HUES6 (cell line): Measurements from ENCODE around the gene HMSD.

Experiments
- H3K27ac ChIP-seq: 2 replicates; pipeline ENCODE4 v1.7.0; 2013; ENCODE audit warnings: low read depth, mild to moderate bottlenecking, low read length, inconsistent platforms
- H3K27me3 ChIP-seq: 2 replicates; pipeline ENCODE4 v1.6.1; 2013; ENCODE audit warnings: low read length; ENCODE audit not compliant: control insufficient read depth, insufficient read depth
- H3K36me3 ChIP-seq: 2 replicates; pipeline ENCODE4 v1.6.1; 2013; ENCODE audit warnings: low read length; ENCODE audit not compliant: control insufficient read depth, insufficient read depth
- H3K4me1 ChIP-seq: 2 replicates; pipeline ENCODE4 v1.6.1; 2013; ENCODE audit warnings: low read length; ENCODE audit not compliant: control insufficient read depth, insufficient read depth
- H3K4me3 ChIP-seq: 2 replicates; pipeline ENCODE4 v1.5.1; 2013; ENCODE audit warnings: low read depth, low read length
- H3K9ac ChIP-seq: one replicate; pipeline ENCODE4 v1.6.1; 2013; ENCODE audit warnings: mild to moderate bottlenecking, low read length
- H3K9me3 ChIP-seq: 2 replicates; pipeline ENCODE4 v1.6.1; 2013; ENCODE audit warnings: low read depth, low read length; ENCODE audit not compliant: control insufficient read depth, insufficient read depth

The HMSD gene

GRCh38 chr18:63994783-63995399, 45.8 kb downstream of the HMSD start:
- no peak overlapping the region for H3K4me3 ChIP-seq
- H3K9ac ChIP-seq = no peak overlapping the region

GRCh38 chr18:63997041-63997440, 47.9 kb downstream of the HMSD start:
- Histone ChIP-seq H3K27me3 (peaks cover 2% of the 10 kb centered on the region; the same call in 1 of the 2 replicates), H3K36me3 (no peaks in the 10 kb centered on the region), H3K27ac (no peak overlapping the region)

More at GRCh38 chr18:63994783-63995399, 45.8 kb downstream of the HMSD start:
- H3K27ac ChIP-seq = no peak overlapping the region
- H3K4me1 ChIP-seq = 0 out of 2 replicates have a peak, but pooled peaks cover 2% of the 10 kb centered on the region
- H3K27me3 ChIP-seq = no peaks in the 10 kb centered on the region
- peaks cover 13% of the 10 kb centered on the region for H3K9me3 ChIP-seq
- H3K36me3 ChIP-seq = no peaks in the 10 kb centered on the region

GRCh38 chr18:63997606-63998005, 48.5 kb downstream of the HMSD start:
- no peak overlapping the region for H3K27ac ChIP-seq
- no peak overlapping the region for H3K4me3 ChIP-seq
- H3K27me3 ChIP-seq = peaks cover 4% of the 10 kb centered on the region; the same call in 1 of the 2 replicates
- peaks cover 13% of the 10 kb centered on the region for H3K9me3 ChIP-seq
- H3K4me1 ChIP-seq = 0 out of 2 replicates have a peak, but pooled peaks cover 2% of the 10 kb centered on the region
- no peak overlapping the region for H3K9ac ChIP-seq
- H3K36me3 ChIP-seq = no peaks in the 10 kb centered on the region

More at GRCh38 chr18:63997041-63997440, 47.9 kb downstream of the HMSD start:
- Histone ChIP-seq H3K4me3 (no peak overlapping the region), H3K9ac (no peak overlapping the region), H3K4me1 (0 out of 2 replicates have a peak, but pooled peaks cover 2% of the 10 kb centered on the region), H3K9me3 (peaks cover 13% of the 10 kb centered on the region)

DNA sequence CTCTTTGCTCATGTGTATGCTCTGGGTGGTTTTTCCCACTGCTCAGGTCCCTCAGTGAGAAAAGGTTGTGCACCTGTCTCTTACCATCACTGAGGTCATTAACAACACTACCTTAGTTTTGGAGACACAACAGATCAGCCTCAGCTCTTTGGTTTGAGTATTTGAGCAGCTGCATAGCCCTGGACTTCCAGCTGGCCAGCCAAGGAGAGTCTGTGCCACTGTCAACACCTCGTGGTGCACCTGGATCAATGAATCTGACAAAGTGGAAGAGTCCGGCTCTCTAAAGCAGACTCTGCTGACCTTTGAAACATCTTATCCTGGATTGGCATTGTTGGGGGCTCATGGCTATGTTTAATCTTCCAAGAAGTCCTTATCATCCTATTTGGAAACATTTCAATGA, 50.8 kb downstream of the HMSD start:
- Histone ChIP-seq H3K27me3 (peaks cover 4% of the 10 kb centered on the region; the same call in 1 of the 2 replicates), H3K36me3 (no peaks in the 10 kb centered on the region), H3K9me3 (peaks cover 13% of the 10 kb centered on the region), H3K4me3 (no peak overlapping the region), H3K4me1 (no peaks in the 10 kb centered on the region), H3K27ac (no peak overlapping the region), H3K9ac (no peak overlapping the region)

- H3K36me3 ChIP-seq = no peaks in the 10 kb centered on the region
- no peak overlapping the region for H3K9ac ChIP-seq
- H3K27me3 ChIP-seq = peaks cover 4% of the 10 kb centered on the region; the same call in 1 of the 2 replicates
- H3K27ac ChIP-seq = no peak overlapping the region
- H3K9me3 ChIP-seq = no peaks in the 10 kb centered on the region
- no peaks in the 10 kb centered on the region for H3K4me1 ChIP-seq
- H3K4me3 ChIP-seq = no peak overlapping the region
Observed at GRCh38 chr18:64002581-64002980, 53.5 kb downstream of the HMSD start.

DNA sequence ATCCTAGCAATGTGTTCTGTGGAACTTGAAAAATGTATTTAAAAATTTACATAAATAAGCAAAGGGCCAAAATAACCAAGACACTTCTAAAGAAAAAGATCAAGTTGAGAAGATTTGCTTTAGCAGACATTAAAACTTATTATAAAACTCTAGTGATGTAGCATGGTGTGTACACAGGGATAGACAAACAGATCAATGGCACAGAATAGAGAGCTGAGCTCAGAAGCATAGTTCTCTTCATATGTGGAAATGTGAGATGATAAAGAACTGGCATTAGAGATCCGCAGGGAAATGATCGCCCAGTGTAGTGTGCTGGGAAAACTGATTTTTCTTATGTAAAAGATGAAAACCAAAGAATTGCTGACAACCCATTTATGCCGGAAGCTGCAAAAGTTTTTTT, 60.2 kb downstream of the HMSD start:
- no peaks in the 10 kb centered on the region for H3K27me3 ChIP-seq
- H3K4me1 ChIP-seq = no peaks in the 10 kb centered on the region
- H3K36me3 ChIP-seq = no peaks in the 10 kb centered on the region
- H3K4me3 ChIP-seq = no peak overlapping the region
- no peak overlapping the region for H3K27ac ChIP-seq
- no peak overlapping the region for H3K9ac ChIP-seq
- H3K9me3 ChIP-seq = no peaks in the 10 kb centered on the region
